SK-N-MC (cell line): Measurements from ENCODE around the gene MT1X.

Experiments used
- EZH2 ChIP-seq: fragments of 200-600 bp; sonication (generic); IDR thresholded peaks from one replicate; pipeline ENCODE4 v1.6.1; 2017; ENCODE audit warnings: antibody characterized with exemption
- FOXP2 ChIP-seq: optimal IDR thresholded peaks from 2 replicates; pipeline ENCODE3; 2011; ENCODE audit warnings: mild to moderate bottlenecking, moderate library complexity; ENCODE audit not compliant: insufficient read depth; ENCODE audit errors: extremely low read length, control extremely low read depth
- POLR2AphosphoS5 ChIP-seq: IDR thresholded peaks from 2 replicates; pipeline ENCODE4 v1.6.1; 2012; ENCODE audit warnings: mild to moderate bottlenecking, low read depth, low read length, borderline replicate concordance

GRCh38 chr16:56653218-56653617, 29.1 kb upstream of the MT1X start:
- no peak for TF ChIP-seq EZH2
- TF ChIP-seq POLR2AphosphoS5: no peak
- no peak for TF ChIP-seq FOXP2
